ENCODE measurements around the gene RUFY2. TPM values are rescaled to one million over a fixed set of nuclear protein-coding genes. Genes with fewer than 3 reads are reported as not detected.

Gene RUFY2, protein sequence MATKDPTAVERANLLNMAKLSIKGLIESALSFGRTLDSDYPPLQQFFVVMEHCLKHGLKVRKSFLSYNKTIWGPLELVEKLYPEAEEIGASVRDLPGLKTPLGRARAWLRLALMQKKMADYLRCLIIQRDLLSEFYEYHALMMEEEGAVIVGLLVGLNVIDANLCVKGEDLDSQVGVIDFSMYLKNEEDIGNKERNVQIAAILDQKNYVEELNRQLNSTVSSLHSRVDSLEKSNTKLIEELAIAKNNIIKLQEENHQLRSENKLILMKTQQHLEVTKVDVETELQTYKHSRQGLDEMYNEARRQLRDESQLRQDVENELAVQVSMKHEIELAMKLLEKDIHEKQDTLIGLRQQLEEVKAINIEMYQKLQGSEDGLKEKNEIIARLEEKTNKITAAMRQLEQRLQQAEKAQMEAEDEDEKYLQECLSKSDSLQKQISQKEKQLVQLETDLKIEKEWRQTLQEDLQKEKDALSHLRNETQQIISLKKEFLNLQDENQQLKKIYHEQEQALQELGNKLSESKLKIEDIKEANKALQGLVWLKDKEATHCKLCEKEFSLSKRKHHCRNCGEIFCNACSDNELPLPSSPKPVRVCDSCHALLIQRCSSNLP
- total RNA-seq = 7.4 and 12.5 TPM in 2 replicates

DNA sequence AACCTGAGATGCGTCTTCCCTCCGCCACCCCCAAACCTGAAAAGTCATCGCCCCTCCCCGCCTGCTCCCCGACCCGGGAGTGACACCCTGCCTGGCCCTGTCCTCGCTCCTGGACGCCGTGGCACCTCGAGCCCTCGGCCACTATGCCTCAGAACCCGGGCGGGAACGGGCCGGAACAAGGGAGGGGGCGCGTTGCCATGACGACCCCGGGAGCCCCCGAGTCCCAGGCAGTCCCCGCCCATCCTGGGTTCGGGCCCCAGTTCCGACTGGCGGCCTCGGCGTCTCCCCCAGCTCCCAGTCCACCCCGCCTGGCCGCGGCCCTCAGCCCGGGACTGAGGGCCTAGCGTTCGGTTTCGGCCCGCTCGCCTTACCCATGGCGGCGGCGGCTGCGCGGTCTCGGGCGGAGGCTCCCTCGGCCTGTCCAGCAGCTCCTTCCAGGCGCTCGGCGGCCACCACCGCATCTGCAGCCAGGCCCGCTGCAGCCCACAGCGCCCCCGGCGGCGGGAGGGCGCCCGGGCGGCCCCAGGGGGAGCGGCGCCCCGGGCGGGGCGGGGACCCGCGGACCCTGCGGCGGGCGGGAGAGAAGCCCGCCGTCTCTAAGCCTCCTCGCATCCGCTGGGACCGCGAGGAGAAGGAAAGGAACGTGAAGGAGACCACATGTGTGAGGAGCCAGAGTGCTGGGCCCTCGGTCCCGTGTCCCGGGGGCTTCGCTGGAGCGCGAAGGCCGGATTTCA, at the start of gene RUFY2:
Gene RUFY2, minus strand, starts transcription at position 463 of the 734 bp plus-strand sequence. Its CDS starts 88 bp downstream, at position 375.

GRCh38 chr10:68332259-68333057, 74.6 kb downstream of the RUFY2 start, which contains the start of gene PBLD:
Gene PBLD (minus strand): TSS chr10:68332928. CDS start chr10:68306844, 26,084 bp downstream.

GRCh38 chr10:68331455-68332258, 75.4 kb downstream of the RUFY2 start, which contains the start of gene HNRNPH3:
Gene HNRNPH3 (plus strand): TSS chr10:68332064. CDS start chr10:68337222, 5,158 bp downstream.

Other genes starting within 250 kb of the RUFY2 start
- not detected in 2 replicates for gene ATOH7, start 175.2 kb downstream of the RUFY2 start, total RNA-seq
- 7.1 and 16.2 TPM in 2 replicates for gene HNRNPH3, start 75.2 kb downstream of the RUFY2 start, total RNA-seq
- gene PBLD, start 74.3 kb downstream of the RUFY2 start, total RNA-seq = 5.5 and 7.8 TPM in 2 replicates
- gene DNA2, start 64.7 kb upstream of the RUFY2 start, total RNA-seq = 1.3 and 7.1 TPM in 2 replicates
- gene SLC25A16, start 120.2 kb upstream of the RUFY2 start, total RNA-seq = 5.0 and 5.4 TPM in 2 replicates
- 2.6 and 4.9 TPM in 2 replicates for gene TET1, start 153.1 kb upstream of the RUFY2 start, total RNA-seq

Measured in cardiac atrium fibroblast (primary cell).